H9 (cell line): ENCODE measurements around the gene SSRP1. TPM values are rescaled to one million over a fixed set of nuclear protein-coding genes. Genes with fewer than 3 reads are reported as not detected.

ENCODE experiments used
- DNase-seq: peaks from one replicate; pipeline ENCODE4 v3.0.0-alpha.2; 2017
- H2AFZ ChIP-seq: one replicate; pipeline ENCODE4 v1.6.1; 2013; ENCODE audit warnings: mild to moderate bottlenecking, low read length, control low read depth, moderate library complexity
- H2AK5ac ChIP-seq: 2 replicates; pipeline ENCODE4 v1.6.1; 2013; ENCODE audit warnings: low read length, control low read depth, mixed read lengths; ENCODE audit not compliant: insufficient read length
- H2BK120ac ChIP-seq: one replicate; pipeline ENCODE4 v1.6.1; 2013; ENCODE audit warnings: low read depth, mild to moderate bottlenecking, low read length, control low read depth, inconsistent platforms; ENCODE audit not compliant: poor library complexity, severe bottlenecking
- H2BK12ac ChIP-seq: 2 replicates; pipeline ENCODE4 v1.6.1; 2013; ENCODE audit warnings: low read length, control low read depth, mixed read lengths, low read depth; ENCODE audit not compliant: insufficient read length
- H2BK15ac ChIP-seq: 2 replicates; pipeline ENCODE4 v1.6.1; 2013; ENCODE audit warnings: low read depth, low read length, control low read depth
- H2BK20ac ChIP-seq: one replicate; pipeline ENCODE4 v1.6.1; 2013; ENCODE audit warnings: low read depth, mild to moderate bottlenecking, low read length, control low read depth, inconsistent platforms; ENCODE audit not compliant: poor library complexity, severe bottlenecking
- H2BK5ac ChIP-seq: 2 replicates; pipeline ENCODE4 v1.6.1; 2013; ENCODE audit warnings: low read length, control low read depth, mixed read lengths; ENCODE audit not compliant: insufficient read length
- H3K14ac ChIP-seq: 2 replicates; pipeline ENCODE4 v1.6.1; 2013; ENCODE audit warnings: low read length, control low read depth; ENCODE audit not compliant: insufficient read depth
- H3K18ac ChIP-seq: 2 replicates; pipeline ENCODE4 v1.6.1; 2013; ENCODE audit warnings: low read depth, mild to moderate bottlenecking, mixed read lengths, low read length, control low read depth; ENCODE audit not compliant: insufficient read length
- H3K23ac ChIP-seq: 2 replicates; pipeline ENCODE4 v1.6.1; 2013; ENCODE audit warnings: low read length, control low read depth, mixed read lengths, low read depth; ENCODE audit not compliant: insufficient read length
- H3K23me2 ChIP-seq: 2 replicates; pipeline ENCODE4 v1.6.1; 2013; ENCODE audit warnings: low read depth, mild to moderate bottlenecking, mixed read lengths, low read length, control low read depth; ENCODE audit not compliant: insufficient read length, poor library complexity, severe bottlenecking
- H3K27ac ChIP-seq: 2 replicates; pipeline ENCODE4 v1.5.1; 2013; ENCODE audit warnings: low read length, control low read depth, mixed read lengths, low read depth; ENCODE audit not compliant: insufficient read length
- H3K27me3 ChIP-seq: 2 replicates; pipeline ENCODE4 v1.6.1; 2013; ENCODE audit warnings: low read length, control low read depth, inconsistent platforms; ENCODE audit not compliant: insufficient read depth
- H3K4ac ChIP-seq: 2 replicates; pipeline ENCODE4 v1.6.1; 2013; ENCODE audit warnings: low read depth, mild to moderate bottlenecking, control low read depth, inconsistent platforms, low read length, moderate library complexity
- H3K4me1 ChIP-seq: 2 replicates; pipeline ENCODE4 v1.6.1; 2013; ENCODE audit warnings: low read length, control low read depth, inconsistent platforms; ENCODE audit not compliant: insufficient read depth
- H3K4me2 ChIP-seq: 2 replicates; pipeline ENCODE4 v1.6.1; 2013; ENCODE audit warnings: low read length, control low read depth, mixed read lengths; ENCODE audit not compliant: insufficient read length, insufficient read depth
- H3K56ac ChIP-seq: 2 replicates; pipeline ENCODE4 v1.6.1; 2013; ENCODE audit warnings: low read depth, mild to moderate bottlenecking, mixed read lengths, low read length, control low read depth; ENCODE audit not compliant: insufficient read length
- H3K79me1 ChIP-seq: 2 replicates; pipeline ENCODE4 v1.6.1; 2013; ENCODE audit warnings: low read depth, mild to moderate bottlenecking, moderate library complexity, low read length, control low read depth, inconsistent platforms; ENCODE audit not compliant: insufficient read depth, poor library complexity, severe bottlenecking
- H3K79me2 ChIP-seq: 2 replicates; pipeline ENCODE4 v1.6.1; 2013; ENCODE audit warnings: low read length, control low read depth, inconsistent platforms; ENCODE audit not compliant: insufficient read depth
- H3K9ac ChIP-seq: 2 replicates; pipeline ENCODE4 v1.6.1; 2013; ENCODE audit warnings: low read length, control low read depth, mixed read lengths; ENCODE audit not compliant: insufficient read length; ENCODE audit errors: extremely low read depth
- H3K9me3 ChIP-seq: one replicate; pipeline ENCODE4 v1.6.1; 2013; ENCODE audit warnings: low read depth, low read length, inconsistent platforms; ENCODE audit not compliant: control insufficient read depth
- H3T11ph ChIP-seq: one replicate; pipeline ENCODE4 v1.6.1; 2013; ENCODE audit warnings: mild to moderate bottlenecking, low read length, control low read depth, inconsistent platforms
- H4K20me1 ChIP-seq: one replicate; pipeline ENCODE4 v1.6.1; 2013; ENCODE audit not compliant: control insufficient read depth, insufficient read length, insufficient read depth
- H4K5ac ChIP-seq: 2 replicates; pipeline ENCODE4 v1.6.1; 2013; ENCODE audit warnings: low read depth, mild to moderate bottlenecking, mixed read lengths, low read length, control low read depth; ENCODE audit not compliant: insufficient read length
- H4K8ac ChIP-seq: replicated peaks from 2 replicates; pipeline ENCODE4 v1.6.1; 2013; ENCODE audit warnings: low read length, control low read depth, mixed read lengths, low read depth; ENCODE audit not compliant: insufficient read length
- H4K91ac ChIP-seq: 2 replicates; pipeline ENCODE4 v1.6.1; 2013; ENCODE audit warnings: low read depth, mild to moderate bottlenecking, moderate library complexity, mixed read lengths, low read length, control low read depth; ENCODE audit not compliant: insufficient read length
- H3K27ac Mint-ChIP-seq, 3 experiments: 2 replicates in 2 of 3; 3 replicates in 1 of 3; pipeline ENCODE4 v1.8.0; 2020 to 2021; ENCODE audit warnings: mixed read lengths in 3 of 3, mild to moderate bottlenecking in 1 of 3, moderate library complexity in 1 of 3
- H3K27me3 Mint-ChIP-seq: 2 replicates; pipeline ENCODE4 v1.8.0; 2021; ENCODE audit warnings: low read depth, mild to moderate bottlenecking, moderate library complexity, mixed read lengths
- H3K36me3 Mint-ChIP-seq, 3 experiments: 2 replicates in 2 of 3; 3 replicates in 1 of 3; pipeline ENCODE4 v1.8.0; 2020 to 2021; ENCODE audit warnings: low read depth in 3 of 3, mixed read lengths in 3 of 3; ENCODE audit not compliant: insufficient read depth in 1 of 3
- H3K4me1 Mint-ChIP-seq, 2 experiments: 2 replicates each; pipeline ENCODE4 v1.8.0; 2020; ENCODE audit warnings: mixed read lengths in 2 of 2
- H3K4me3 Mint-ChIP-seq, 2 experiments: 2 replicates in 1 of 2; 3 replicates in 1 of 2; pipeline ENCODE4 v1.8.0; 2020 to 2021; ENCODE audit warnings: mild to moderate bottlenecking in 2 of 2, mixed read lengths in 2 of 2, moderate library complexity in 1 of 2
- H3K9me3 Mint-ChIP-seq, 2 experiments: 2 replicates in 1 of 2; 3 replicates in 1 of 2; pipeline ENCODE4 v1.8.0; 2020; ENCODE audit warnings: mild to moderate bottlenecking in 2 of 2, mixed read lengths in 2 of 2, moderate library complexity in 1 of 2
- WGBS: extraction: QIAGEN DNeasy Blood & Tissue Kit; methylation state at CpG from one replicate; pipeline ENCODE4 v1.1.7; 2013; ENCODE audit warnings: missing lambda C conversion rate, low lambda C conversion rate, mixed read lengths; ENCODE audit not compliant: insufficient read length; ENCODE audit errors: extremely low coverage; 5-methylcytosine and 5-hydroxymethylcytosine counted together
- total RNA-seq: library from RNA; stranded (reverse); gene quantifications from 2 replicates; pipeline ENCODE4 v1.2.1, GENCODE V29; 2021
- TF ChIP-seq, protein P1 (sequence below): fragments of 200-600 bp; sonication (generic); conservative IDR thresholded peaks from 3 replicates; pipeline ENCODE4 v1.8.0; 2021; ENCODE audit warnings: antibody characterized with exemption, mild to moderate bottlenecking

The SSRP1 gene
- total RNA-seq, 1 experiment from 2014 or later: 202 TPM

GRCh38 chr11:57324154-57324885, 11.4 kb downstream of the SSRP1 start:
- H3K79me2 ChIP-seq: peaks cover 11% of the 10 kb centered on the region
- H3K23me2 ChIP-seq: peaks cover 13% of the 10 kb centered on the region
- H4K91ac ChIP-seq: no peak overlapping the region
- H2BK15ac ChIP-seq: no peak overlapping the region
- no peak overlapping the region for H2AK5ac ChIP-seq
- no peak overlapping the region for H2BK12ac ChIP-seq
- no peak overlapping the region for H4K5ac ChIP-seq
- no peaks in the 10 kb centered on the region for H3K27me3 ChIP-seq
- WGBS: no CpG with 5 or more reads among the region's 64 CpGs
- peaks cover 19% of the 10 kb centered on the region for H3K79me1 ChIP-seq
- H3K9me3 Mint-ChIP-seq: no peaks in the 10 kb centered on the region; a peak in 1 of 5 replicates
- H3K4me1 ChIP-seq: peaks cover 13% of the 10 kb centered on the region; the same call in 1 of the 2 replicates
- H3K18ac ChIP-seq: peak overlapping the region; percentile 88
- H3K27ac Mint-ChIP-seq: peak overlapping the region; percentile 86 to 92 (median 92); a peak in 6 of 7 replicates
- no peak overlapping the region for H4K8ac ChIP-seq
- no peaks in the 10 kb centered on the region for H3K9me3 ChIP-seq
- no peak overlapping the region for H2AFZ ChIP-seq
- peaks cover 40 to 41% of the 10 kb centered on the region in 2 experiments for H3K4me1 Mint-ChIP-seq
- peaks cover 42 to 61% (median 57%) of the 10 kb centered on the region in 3 experiments for H3K36me3 Mint-ChIP-seq
- no peak overlapping the region for H3T11ph ChIP-seq
- no peak overlapping the region for H2BK20ac ChIP-seq
- peak overlapping the region; percentile 94 for H3K14ac ChIP-seq
- no peak overlapping the region for H2BK5ac ChIP-seq
- H2BK120ac ChIP-seq: no peak overlapping the region
- DNase-seq: peak; percentile 82
- H3K4ac ChIP-seq: no peak overlapping the region
- no peak overlapping the region for H3K27ac ChIP-seq
- H3K27me3 Mint-ChIP-seq: peaks cover 1% of the 10 kb centered on the region; the same call in 1 of the 2 replicates
- peak overlapping the region; percentile 51 for H3K9ac ChIP-seq
- no peaks in the 10 kb centered on the region for H4K20me1 ChIP-seq
- H3K4me3 Mint-ChIP-seq: peak overlapping the region; percentile 89 to 94
- H3K4me2 ChIP-seq: peak overlapping the region; percentile 57
- no peak overlapping the region for H3K23ac ChIP-seq
- no peak overlapping the region for H3K56ac ChIP-seq
- TF ChIP-seq, protein P1, sequence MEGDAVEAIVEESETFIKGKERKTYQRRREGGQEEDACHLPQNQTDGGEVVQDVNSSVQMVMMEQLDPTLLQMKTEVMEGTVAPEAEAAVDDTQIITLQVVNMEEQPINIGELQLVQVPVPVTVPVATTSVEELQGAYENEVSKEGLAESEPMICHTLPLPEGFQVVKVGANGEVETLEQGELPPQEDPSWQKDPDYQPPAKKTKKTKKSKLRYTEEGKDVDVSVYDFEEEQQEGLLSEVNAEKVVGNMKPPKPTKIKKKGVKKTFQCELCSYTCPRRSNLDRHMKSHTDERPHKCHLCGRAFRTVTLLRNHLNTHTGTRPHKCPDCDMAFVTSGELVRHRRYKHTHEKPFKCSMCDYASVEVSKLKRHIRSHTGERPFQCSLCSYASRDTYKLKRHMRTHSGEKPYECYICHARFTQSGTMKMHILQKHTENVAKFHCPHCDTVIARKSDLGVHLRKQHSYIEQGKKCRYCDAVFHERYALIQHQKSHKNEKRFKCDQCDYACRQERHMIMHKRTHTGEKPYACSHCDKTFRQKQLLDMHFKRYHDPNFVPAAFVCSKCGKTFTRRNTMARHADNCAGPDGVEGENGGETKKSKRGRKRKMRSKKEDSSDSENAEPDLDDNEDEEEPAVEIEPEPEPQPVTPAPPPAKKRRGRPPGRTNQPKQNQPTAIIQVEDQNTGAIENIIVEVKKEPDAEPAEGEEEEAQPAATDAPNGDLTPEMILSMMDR: no peak
